NCI-H146 (cell line): ENCODE results near the gene PRKRA.
"Not testable (repeated sequence)": the region's sequence is repeated elsewhere in the genome, so short reads cannot be mapped to it uniquely, and the experiment has no call there.

Source experiments
- DNase-seq: peaks from one replicate; lab custom pipeline; 2025; lab: John Stamatoyannopoulos, UW

Gene PRKRA

GRCh38 chr2:178450774-178451525 lies at the start of gene PRKRA, which contains the start of gene PJVK:
Gene PRKRA, minus strand, starts transcription at chr2:178451175. Its CDS starts 145 bp downstream, at chr2:178451030.
Gene PJVK, plus strand, starts transcription at chr2:178451378. Its CDS starts 2,032 bp downstream, at chr2:178453410.
- DNase-seq, result peak; percentile 96

DNA sequence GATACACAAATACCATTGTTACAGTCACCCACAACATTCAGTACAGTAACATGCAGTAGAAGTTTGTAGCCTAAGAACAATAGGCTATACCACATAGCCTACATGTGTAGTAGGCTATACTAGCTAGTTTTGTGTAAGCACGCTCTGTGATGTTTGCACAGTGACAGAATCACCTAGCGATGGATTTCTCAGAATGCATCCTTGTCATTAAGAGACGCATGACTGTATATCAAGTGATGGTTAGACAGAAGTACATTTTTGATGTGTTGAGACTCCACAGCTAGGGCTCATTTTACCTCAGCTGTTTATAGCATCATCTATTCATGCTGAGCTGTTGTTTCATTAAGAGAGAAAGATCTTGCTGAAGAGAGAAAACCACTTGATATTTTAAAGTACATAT lies 48.7 kb upstream of the PRKRA start:
- DNase-seq, result no peak

DNA sequence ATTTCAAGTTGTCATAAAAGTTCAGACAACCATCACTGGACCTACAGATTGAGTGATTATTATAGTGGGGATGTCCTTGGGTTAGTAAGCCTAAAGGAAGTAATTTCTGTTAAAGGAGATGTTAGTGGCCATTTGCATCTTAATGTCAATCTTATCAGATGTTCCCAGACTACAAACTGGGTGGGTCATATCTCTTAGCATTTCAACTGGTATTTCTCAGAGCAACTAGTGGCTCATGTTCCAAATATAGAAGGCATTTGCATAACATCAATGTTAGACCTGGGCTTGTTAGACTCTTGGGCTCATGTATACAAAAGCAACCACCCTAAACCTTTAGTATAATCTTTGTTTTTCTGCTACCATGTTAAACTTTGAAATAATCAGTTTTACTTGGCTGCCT lies 47.2 kb upstream of the PRKRA start:
- DNase-seq, result no peak

DNA sequence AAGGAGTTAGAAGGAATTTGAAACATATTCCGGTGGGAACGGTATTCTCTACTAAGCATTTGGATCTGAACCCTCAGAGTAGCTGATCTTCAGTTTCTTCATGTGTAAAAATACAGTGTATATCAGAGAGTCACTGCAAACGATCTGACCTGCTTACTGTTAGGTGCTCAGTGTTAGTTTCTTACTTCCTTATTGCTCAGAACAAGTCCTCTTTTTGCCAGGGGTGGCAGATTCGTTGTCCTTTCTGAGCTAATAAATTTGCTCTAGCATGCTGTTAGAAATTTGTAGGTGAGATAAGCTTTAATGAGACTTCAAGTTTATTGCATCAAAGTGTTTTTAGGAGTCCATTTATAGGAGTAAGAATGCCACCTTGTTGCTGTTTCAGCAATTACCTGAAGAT lies 45.1 kb upstream of the PRKRA start:
- DNase-seq, result no peak

- DNase-seq, result no peak
Measured at GRCh38 chr2:178491612-178492011, 40.6 kb upstream of the PRKRA start.

DNA sequence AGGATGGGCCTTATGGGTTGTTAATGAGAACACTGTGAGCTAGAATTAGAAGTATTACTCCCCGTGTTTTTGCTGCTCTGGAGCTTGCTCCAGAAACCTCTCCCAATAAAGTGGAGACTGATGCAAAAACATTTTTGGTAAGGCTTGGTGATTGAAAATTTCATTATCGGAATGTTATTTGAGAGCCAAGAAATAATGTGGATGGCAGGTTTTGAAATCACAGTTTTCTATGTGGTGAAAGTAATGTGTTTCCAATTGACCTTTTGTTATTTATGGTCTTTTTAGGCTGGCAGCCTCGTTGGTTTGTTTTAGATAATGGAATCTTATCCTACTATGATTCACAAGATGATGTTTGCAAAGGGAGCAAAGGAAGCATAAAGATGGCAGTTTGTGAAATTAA lies 34.4 kb upstream of the PRKRA start:
- DNase-seq, result no peak

GRCh38 chr2:178484245-178485041 lies 33.5 kb upstream of the PRKRA start:
- peak; percentile 80 for DNase-seq

DNA sequence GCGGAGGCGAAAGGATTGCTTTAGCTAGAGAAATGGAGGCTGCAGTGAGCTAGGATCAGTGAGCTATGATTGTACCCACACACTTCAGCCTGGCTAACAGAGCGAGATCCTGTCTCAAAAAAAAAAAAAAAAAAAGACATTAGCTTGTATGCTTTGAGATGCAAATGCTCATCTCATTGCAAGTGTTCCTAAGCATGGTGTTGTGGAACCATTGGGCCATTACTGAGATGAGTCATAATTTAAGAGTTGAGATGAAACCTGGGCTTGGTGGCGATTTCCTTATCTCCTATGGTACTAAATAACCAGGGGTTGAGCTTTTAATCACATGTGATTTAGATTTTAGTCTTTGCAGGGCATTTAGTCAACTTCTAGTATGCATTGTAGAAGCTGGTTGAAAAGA lies 31.5 kb upstream of the PRKRA start:
- DNase-seq, result peak; percentile 21

DNA sequence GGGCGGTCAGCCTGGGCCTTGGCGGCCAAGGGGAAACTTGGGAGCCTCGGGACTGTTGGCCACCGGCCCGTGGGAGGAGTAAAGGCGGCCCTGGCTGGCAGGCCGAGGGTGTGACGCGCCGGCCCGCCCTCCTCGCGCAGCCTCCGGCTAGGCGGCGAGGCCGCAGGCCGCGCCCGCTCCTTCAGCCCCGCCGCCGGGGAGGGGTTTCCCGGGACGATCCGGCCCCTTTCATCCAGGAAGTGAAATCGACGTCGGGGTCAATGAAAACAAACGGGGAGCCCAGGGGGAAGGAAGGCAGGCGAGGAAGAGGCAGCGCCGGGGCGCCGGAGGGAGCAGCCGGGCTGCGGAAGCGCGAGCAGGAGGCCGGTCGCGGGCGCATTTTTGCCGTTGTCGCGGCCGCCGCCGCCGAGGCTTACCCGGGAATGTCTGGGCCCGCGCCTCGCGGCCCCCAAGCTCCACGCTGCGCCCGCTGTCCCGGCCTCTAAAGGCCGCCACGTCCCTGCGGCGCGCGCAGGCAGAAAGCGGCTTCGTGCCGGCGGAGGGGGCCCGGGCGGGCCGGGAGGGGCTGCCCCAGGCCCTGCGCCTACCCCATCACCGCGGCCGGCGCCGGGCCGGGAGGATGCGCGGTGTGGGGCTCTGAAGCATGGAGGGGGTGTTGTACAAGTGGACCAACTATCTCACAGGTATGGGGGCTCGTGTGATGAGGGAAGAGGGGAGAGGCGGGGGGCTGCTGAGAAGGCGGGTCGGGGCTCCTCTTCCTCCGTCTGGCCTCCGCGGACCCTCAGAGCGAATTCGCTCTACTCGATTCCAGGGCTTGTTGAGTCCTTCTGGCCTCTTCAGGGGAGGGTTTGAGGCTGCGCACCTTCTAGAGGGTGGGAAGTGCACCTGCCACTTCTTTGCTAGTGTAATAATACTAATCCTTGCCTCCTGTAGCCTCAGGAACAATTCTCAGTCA lies 29.5 kb upstream of the PRKRA start, which contains the start of gene PLEKHA3:
PLEKHA3 (plus strand) TSS at position 231 of the 955 bp plus-strand sequence; CDS start at position 644, 413 bp downstream.
- DNase-seq, result peak; percentile 94

DNA sequence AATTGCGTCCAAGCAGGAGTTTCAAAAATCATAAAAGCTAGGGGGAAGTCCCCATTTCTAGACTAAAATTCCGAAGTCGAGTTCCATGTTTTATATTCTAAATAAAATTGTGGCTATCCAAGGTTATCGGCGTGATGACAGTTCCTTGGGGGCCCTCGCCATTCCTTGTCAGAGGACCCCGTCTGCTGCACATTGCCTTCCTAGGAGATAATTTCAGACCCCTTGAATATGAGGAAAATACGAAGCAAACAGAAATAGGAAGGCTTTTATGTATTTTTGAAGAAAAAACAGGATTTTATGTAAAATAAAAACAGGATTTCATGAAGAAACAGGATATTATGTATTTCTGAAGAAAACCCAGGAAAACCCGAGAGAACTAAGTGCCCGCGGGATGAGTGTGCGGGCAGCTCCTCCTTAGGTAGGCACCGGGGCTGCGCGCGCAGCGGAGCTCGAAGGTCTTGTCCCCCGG lies 28.8 kb upstream of the PRKRA start:
- DNase-seq, result no peak

GRCh38 chr2:178479275-178479616 lies 28.3 kb upstream of the PRKRA start:
- no peak for DNase-seq

GRCh38 chr2:178478439-178479274 lies 27.7 kb upstream of the PRKRA start, which contains the start of gene FKBP7:
Gene FKBP7, minus strand, starts transcription at chr2:178478600. Its CDS starts 101 bp downstream, at chr2:178478499.
- DNase-seq, result peak; percentile 79

- peak; percentile 24 for DNase-seq
Measured at GRCh38 chr2:178478130-178478438, 27.1 kb upstream of the PRKRA start.

DNA sequence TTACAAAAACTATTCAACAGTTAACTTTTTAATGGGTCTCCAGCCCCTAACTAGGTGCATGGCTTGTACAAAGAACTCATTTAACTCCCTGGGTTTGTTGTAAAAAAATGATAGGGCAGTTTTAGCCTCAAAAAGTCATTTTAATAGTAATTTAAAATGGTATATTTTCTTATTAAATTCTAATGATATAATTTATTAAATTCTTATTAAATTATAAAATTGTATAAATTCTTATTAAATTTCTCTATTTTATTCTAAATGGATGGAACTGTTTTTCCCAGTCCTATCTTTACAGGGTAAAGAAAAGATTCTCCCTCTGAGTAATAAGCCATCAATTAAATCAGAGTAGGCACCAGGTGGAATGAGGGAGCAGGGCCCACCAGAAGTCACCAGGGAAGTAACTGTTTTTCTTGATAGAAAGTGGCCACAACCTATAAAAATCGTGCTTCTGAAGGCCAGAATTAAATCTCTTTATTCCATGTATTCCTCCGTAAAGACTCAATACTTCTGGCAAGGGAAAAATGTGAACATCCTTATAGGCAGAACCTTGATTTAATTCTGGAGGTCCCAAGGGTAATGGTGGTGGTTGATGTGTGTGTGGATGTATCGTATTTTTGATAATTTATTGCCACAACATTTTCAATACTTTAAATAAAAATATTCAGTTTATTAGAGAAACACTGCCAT lies 26.6 kb upstream of the PRKRA start:
- DNase-seq, result no peak

- DNase-seq, result no peak
Measured at GRCh38 chr2:178476477-178476876, 25.5 kb upstream of the PRKRA start.

DNA sequence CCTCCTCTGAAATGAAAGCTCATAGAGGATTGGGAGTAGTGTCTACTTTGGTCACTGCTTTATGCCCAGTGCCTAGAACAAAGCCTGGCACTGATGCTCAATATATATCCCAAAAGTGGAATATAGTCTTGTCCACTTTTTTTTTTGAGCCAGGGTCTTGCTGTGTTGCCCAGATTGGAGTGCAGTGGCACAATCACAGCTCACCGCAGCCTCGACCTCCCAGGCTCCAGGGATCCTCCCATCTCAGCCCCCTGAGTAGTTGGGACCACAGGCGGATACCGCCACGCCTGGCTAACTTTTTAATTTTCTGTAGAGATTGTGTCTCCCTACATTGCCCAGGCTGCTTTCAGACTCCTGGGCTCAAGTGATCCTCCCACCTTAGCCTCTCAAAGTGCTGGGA lies 23.6 kb upstream of the PRKRA start:
- no peak for DNase-seq

- DNase-seq, result no peak
Measured at GRCh38 chr2:178473931-178474330, 23.0 kb upstream of the PRKRA start.

- no peak for DNase-seq
Measured at GRCh38 chr2:178473373-178473772, 22.4 kb upstream of the PRKRA start.

GRCh38 chr2:178471313-178471712 lies 20.3 kb upstream of the PRKRA start:
- DNase-seq, result not testable (repeated sequence)

DNA sequence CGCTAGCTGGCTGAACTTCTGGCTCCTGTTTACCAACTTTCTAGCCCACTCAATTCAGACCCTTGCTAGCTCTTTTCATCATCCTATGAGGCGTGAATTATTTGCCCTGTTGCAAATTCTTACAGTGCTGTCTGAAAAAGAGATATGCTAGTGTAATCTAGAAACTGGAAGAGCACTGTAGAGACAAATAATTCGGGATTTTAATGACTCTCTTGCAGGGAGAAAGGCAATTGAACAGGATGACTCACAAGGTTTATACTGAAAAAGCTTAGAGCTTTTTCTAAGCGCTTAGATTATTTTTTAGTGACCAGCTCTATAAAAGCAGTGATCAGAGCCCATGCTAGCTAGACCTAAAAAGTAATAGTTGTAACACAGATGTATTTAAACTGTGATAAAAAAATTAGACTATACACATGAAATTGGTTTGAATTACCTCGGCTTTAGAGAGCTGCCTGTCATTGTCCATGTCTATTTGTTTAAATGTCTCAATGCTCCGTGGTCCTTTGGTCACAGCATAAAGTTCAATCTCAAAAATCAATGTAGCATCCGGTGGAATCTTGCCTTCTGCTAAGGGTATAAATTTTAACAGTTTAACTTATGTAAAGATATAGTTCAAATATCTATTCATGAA lies 18.4 kb upstream of the PRKRA start:
- no peak for DNase-seq
